Stimulated activated naive CD8-positive, alpha-beta T cell treated with anti-CD3 and anti-CD28 coated beads, Interleukin-15, Interleukin-2, amounts not matched to agents 100 ng/mL and 50 ng/mL, for 24 hours (primary cell): ENCODE measurements around the gene ANKRD34B.

Source experiments
- H3K27ac Mint-ChIP-seq: one replicate; pipeline ENCODE4 v1.8.0; 2021; ENCODE audit warnings: mild to moderate bottlenecking, mixed read lengths
- H3K27me3 Mint-ChIP-seq: one replicate; pipeline ENCODE4 v1.8.0; 2021; ENCODE audit warnings: mixed read lengths
- H3K36me3 Mint-ChIP-seq: one replicate; pipeline ENCODE4 v1.8.0; 2021; ENCODE audit warnings: low read depth, mixed read lengths
- H3K4me1 Mint-ChIP-seq: one replicate; pipeline ENCODE4 v1.8.0; 2021; ENCODE audit warnings: low read depth, mixed read lengths
- H3K4me3 Mint-ChIP-seq: one replicate; pipeline ENCODE4 v1.8.0; 2021; ENCODE audit warnings: mild to moderate bottlenecking, mixed read lengths
- H3K9me3 Mint-ChIP-seq: one replicate; pipeline ENCODE4 v1.8.0; 2021; ENCODE audit warnings: mixed read lengths

ANKRD34B gene

DNA sequence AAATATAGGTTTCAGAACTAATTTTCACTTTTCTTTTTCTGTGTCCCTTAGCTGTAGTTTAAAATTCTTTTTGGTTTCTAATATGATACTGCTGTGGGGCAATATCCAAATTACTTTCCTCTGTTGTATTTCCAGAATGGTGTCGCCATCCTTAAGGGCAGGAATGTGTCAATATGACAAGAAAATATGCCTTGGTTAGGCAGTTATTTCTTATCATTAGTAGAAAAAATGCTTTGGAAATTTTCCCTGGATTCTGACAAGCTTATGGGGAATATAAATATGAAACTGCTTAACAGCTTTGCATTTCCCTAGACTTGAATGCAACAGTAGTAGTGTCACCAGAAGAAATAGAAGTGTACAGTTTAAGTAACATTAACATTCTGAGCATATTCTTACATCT, 29.4 kb downstream of the ANKRD34B start:
- no peak overlapping the region for H3K4me3 Mint-ChIP-seq

DNA sequence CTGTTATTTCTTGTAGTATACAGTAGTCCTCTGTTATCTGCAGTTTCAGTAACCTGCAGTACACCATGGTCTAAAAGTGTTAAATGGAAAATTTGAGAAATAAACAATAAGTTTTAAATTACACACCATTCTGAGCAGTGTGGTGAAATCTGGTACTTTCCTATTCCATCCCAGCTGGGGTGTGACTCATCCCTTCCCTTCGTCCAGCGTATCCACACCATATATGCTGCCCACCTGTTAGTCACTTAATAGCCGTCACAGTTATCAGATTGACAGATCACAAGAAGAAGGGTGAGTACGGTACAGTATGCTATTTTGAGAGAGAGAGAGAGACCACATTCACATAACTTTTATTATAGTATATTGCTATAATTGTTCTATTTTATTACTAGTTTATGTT, 53.3 kb downstream of the ANKRD34B start:
- Mint-ChIP-seq H3K27ac (no peak overlapping the region), H3K9me3 (no peaks in the 10 kb centered on the region), H3K4me1 (peaks cover 6% of the 10 kb centered on the region)

More for the DNA sequence above, 29.4 kb downstream of the ANKRD34B start:
- Mint-ChIP-seq H3K36me3 (no peaks in the 10 kb centered on the region), H3K4me1 (peaks cover 12% of the 10 kb centered on the region), H3K9me3 (no peaks in the 10 kb centered on the region), H3K27ac (no peak overlapping the region), H3K27me3 (peaks cover 8% of the 10 kb centered on the region)

DNA sequence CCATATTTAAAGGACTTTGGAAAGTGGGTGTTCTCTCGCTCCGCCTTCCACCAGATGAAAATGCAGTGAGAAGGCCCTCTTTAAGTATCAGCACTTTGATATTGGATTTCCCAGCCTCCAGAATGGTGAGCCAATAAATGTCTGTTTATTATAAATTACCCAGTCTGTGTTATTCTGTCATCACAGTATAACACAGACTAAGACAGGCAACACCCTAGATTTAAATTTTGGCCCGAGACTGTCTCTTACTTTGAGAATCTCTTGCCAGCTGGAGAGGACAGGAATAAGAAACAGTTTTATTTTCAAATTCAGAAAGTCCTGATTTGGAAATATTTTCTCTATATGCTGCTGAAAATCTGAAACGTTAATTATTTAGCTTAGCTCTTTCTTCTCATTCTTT, 60.7 kb downstream of the ANKRD34B start:
- no peaks in the 10 kb centered on the region for H3K36me3 Mint-ChIP-seq
- no peak overlapping the region for H3K4me3 Mint-ChIP-seq
- H3K9me3 Mint-ChIP-seq, result no peaks in the 10 kb centered on the region
- no peaks in the 10 kb centered on the region for H3K27me3 Mint-ChIP-seq
- no peak overlapping the region for H3K27ac Mint-ChIP-seq
- no peaks in the 10 kb centered on the region for H3K4me1 Mint-ChIP-seq

More for the DNA sequence above, 53.3 kb downstream of the ANKRD34B start:
- Mint-ChIP-seq H3K4me3 (peak overlapping the region; percentile 37), H3K27me3 (no peaks in the 10 kb centered on the region), H3K36me3 (no peaks in the 10 kb centered on the region)

DNA sequence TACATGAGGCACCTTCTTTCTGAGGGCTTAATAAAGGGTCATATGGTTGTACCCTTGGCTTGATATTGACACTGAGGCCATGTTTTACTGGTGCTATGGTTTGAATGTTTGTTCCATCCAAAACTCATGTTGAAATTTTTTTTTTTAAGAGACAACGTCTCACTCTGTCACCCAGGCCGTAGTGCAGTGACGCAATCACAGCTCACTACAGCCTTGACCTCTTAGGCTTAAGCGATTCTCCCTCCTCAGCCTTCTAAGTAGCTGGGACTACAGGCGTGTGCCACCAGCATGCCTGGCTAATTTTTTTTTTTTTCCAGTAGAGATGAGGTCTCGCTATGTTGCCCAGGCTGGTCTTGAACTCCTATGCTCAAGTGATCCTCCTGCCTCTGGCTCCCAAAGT, 61.2 kb downstream of the ANKRD34B start:
- no peaks in the 10 kb centered on the region for H3K27me3 Mint-ChIP-seq
- no peaks in the 10 kb centered on the region for H3K36me3 Mint-ChIP-seq
- H3K27ac Mint-ChIP-seq, result no peak overlapping the region
- no peak overlapping the region for H3K4me3 Mint-ChIP-seq
- no peaks in the 10 kb centered on the region for H3K9me3 Mint-ChIP-seq
- no peaks in the 10 kb centered on the region for H3K4me1 Mint-ChIP-seq

DNA sequence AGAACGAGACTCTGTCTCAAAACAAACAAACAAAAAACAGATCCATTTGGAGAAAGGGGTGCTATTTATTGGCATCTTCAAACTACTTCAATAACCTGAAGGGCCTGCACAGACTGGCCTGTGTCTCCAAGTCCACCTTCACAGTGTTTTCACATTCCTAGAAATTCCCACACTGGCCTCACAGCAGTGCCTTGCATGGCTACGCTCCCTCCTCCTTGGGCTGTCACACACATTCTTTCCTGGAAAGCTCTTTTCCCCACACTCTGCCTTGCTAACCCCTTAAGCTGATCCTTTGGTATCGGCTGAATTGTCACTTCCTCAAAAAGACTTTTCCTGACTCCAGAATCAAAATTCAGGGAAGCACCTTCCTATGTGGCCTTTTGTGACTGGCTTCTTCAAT, 62.4 kb downstream of the ANKRD34B start:
- Mint-ChIP-seq H3K4me3 (no peak overlapping the region), H3K27ac (no peak overlapping the region), H3K4me1 (no peaks in the 10 kb centered on the region), H3K27me3 (no peaks in the 10 kb centered on the region), H3K9me3 (no peaks in the 10 kb centered on the region), H3K36me3 (no peaks in the 10 kb centered on the region)
